K562 (cell line): ENCODE measurements around the gene TRIP6. TPM values are rescaled to one million over a fixed set of nuclear protein-coding genes. Genes with fewer than 3 reads are reported as not detected.

ENCODE experiments used
- E2F6 ChIP-seq, 2 experiments: IDR thresholded peaks; 2 replicates each; pipeline ENCODE4 v1.6.1; 2011; ENCODE audit warnings: borderline replicate concordance in 1 of 2, control low read depth in 1 of 2, low read depth in 1 of 2, low read length in 1 of 2, mild to moderate bottlenecking in 1 of 2, mixed read lengths in 1 of 2, moderate library complexity in 1 of 2; ENCODE audit not compliant: insufficient read depth in 1 of 2, insufficient read length in 1 of 2, poor library complexity in 1 of 2, severe bottlenecking in 1 of 2; ENCODE audit errors: extremely low read depth in 1 of 2
- EP400 ChIP-seq: fragments of 450-650 bp; IDR thresholded peaks from 2 replicates; pipeline ENCODE4 v1.6.1; 2017; ENCODE audit warnings: antibody characterized with exemption, mild to moderate bottlenecking, moderate library complexity
- ERF ChIP-seq: fragments of 450-650 bp; formaldehyde crosslinking; IDR thresholded peaks from 2 replicates; pipeline ENCODE4 v1.4.0; 2020; ENCODE audit warnings: mild to moderate bottlenecking, mixed read lengths
- FIP1L1 ChIP-seq: fragments of 200-400 bp; formaldehyde crosslinking; IDR thresholded peaks from 2 replicates; pipeline ENCODE4 v1.6.1; 2018; ENCODE audit warnings: mild to moderate bottlenecking, low read depth, low read length; ENCODE audit not compliant: poor library complexity, severe bottlenecking
- MIER1 ChIP-seq: fragments of 450-650 bp; IDR thresholded peaks from 2 replicates; pipeline ENCODE4 v1.6.1; 2016; ENCODE audit warnings: antibody characterized with exemption, mild to moderate bottlenecking, low read depth
- NKRF ChIP-seq: fragments of 450-650 bp; IDR thresholded peaks from 2 replicates; pipeline ENCODE4 v1.6.1; 2016; ENCODE audit warnings: borderline replicate concordance
- ZBTB7A ChIP-seq: IDR thresholded peaks from 2 replicates; pipeline ENCODE4 v1.6.1; 2011; ENCODE audit warnings: low read depth, mild to moderate bottlenecking, low read length, moderate library complexity, borderline replicate concordance; ENCODE audit not compliant: control insufficient read depth
- ZKSCAN8 ChIP-seq: fragments of 200-800 bp; sonication (Bioruptor generic); IDR thresholded peaks from 2 replicates; pipeline ENCODE4 v1.6.1; 2016; ENCODE audit warnings: missing genetic modification characterization, missing compliant biosample characterization
- ZNF174 ChIP-seq: fragments of 250-450 bp; sonication (Bioruptor Pico); IDR thresholded peaks from 2 replicates; pipeline ENCODE4 v1.4.0; 2020; ENCODE audit warnings: mild to moderate bottlenecking
- polyA plus RNA-seq, 8 experiments: library from polyadenylated mRNA; depleted of rRNA in 4 of 8; stranded (reverse) in 5 of 8; unstranded in 3 of 8; fragments of >200 nt; fragmentation: Nextera tagmentation in 2 of 8; fragmentation: Illumina TruSeq in 1 of 8; extraction: Ambion mirVana in 2 of 8; extraction: Trizol in 1 of 8; gene quantifications; 2 replicates each; pipeline versions ENCODE4 v1.2.1 to v1.2.3, GENCODE V29; 2011 to 2014; ENCODE audit warnings: inconsistent platforms in 1 of 8, missing spikeins in 1 of 8
- total RNA-seq, 7 experiments: library from RNA; depleted of rRNA in 6 of 7; stranded (reverse); fragments of >200 nt in 6 of 7; fragmentation: Illumina TruSeq in 2 of 7; extraction: Trizol in 2 of 7; gene quantifications; 2 replicates each; pipeline versions ENCODE4 v1.2.1 to v1.2.3, GENCODE V29; 2011 to 2021; ENCODE audit warnings: low replicate concordance in 1 of 7
- TF ChIP-seq, protein P1 (sequence below): fragments of 450-650 bp; formaldehyde crosslinking; IDR thresholded peaks from 2 replicates; pipeline ENCODE4 v1.4.0; 2020; ENCODE audit warnings: mild to moderate bottlenecking, moderate library complexity
- TF ChIP-seq, protein P2 (sequence below): fragments of 250-450 bp; sonication (Bioruptor Pico); IDR thresholded peaks from 2 replicates; pipeline ENCODE4 v1.9.0; 2021; ENCODE audit warnings: mild to moderate bottlenecking
- TF ChIP-seq, protein P3 (sequence below), 2 experiments: fragments of 200-800 bp in 1 of 2; sonication (Bioruptor generic) in 1 of 2; sonication (generic) in 1 of 2; formaldehyde crosslinking in 1 of 2; IDR thresholded peaks in 1 of 2; conservative IDR thresholded peaks in 1 of 2; 2 replicates each; pipeline versions ENCODE4 v1.5.0 to v1.6.1; 2016 to 2020; ENCODE audit warnings: missing compliant biosample characterization in 1 of 2, missing genetic modification characterization in 1 of 2, missing genetic modification reagents in 1 of 2
- TF ChIP-seq, protein P4 (sequence below), 3 experiments: fragments of 200-800 bp in 1 of 3; fragments of 250-450 bp in 1 of 3; fragments of 450-650 bp in 1 of 3; sonication (Bioruptor Pico) in 1 of 3; sonication (Bioruptor generic) in 1 of 3; formaldehyde crosslinking in 1 of 3; IDR thresholded peaks; 2 replicates each; pipeline versions ENCODE4 v1.6.1 to v1.8.0; 2016 to 2022; ENCODE audit warnings: mild to moderate bottlenecking in 2 of 3, missing genetic modification characterization in 2 of 3, missing compliant biosample characterization in 1 of 3, moderate library complexity in 1 of 3

The TRIP6 gene
- total and polyA plus RNA-seq, 9 of the 15 experiments (the other 6 are each of a cell fraction or from before 2014, with no cell fraction given) = 5.9 to 141 (median 54.0) TPM

DNA sequence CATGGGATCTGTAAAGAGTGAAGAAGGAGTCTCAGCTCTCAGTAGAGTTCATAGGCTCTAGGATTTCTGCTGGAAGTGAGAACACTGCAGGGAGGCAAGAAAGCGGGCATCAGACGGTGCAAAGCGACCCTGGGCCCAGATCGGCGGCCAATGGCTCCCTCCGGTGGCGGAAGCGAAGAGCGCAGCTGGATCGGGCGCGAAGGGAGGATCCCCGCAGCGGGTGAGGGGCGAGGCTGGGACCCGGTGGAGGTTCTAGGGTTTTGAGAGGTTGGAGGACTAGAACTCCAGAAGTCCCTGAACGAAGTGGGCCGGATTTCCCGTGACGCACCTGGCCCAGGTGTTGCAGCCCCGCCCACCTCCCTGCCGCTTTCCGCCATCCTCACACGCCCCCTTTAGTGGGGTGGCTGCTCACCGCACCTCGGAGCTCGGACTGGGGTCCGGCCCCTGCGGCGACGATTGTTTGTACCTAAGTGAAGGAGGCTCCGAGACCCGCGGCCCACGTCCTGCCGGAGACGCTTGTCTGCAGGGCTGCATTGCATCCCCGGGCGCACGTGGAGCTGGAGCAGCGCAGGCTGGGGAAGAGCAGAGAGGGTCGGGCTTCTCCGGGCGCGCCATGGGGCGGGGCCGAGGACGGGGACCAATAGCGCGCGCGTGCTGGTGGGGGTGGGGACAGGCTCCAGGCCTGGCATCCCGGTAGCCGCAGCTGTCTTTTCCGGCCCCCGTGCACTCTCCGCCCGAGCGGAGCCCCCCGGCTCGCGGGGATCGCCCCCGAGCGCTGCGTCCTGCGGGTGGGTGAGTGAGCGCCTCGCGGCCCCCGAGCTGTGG, 14.9 kb upstream of the TRIP6 start, which contains the start of gene SLC12A9 (continued):
- TF ChIP-seq, protein P1, sequence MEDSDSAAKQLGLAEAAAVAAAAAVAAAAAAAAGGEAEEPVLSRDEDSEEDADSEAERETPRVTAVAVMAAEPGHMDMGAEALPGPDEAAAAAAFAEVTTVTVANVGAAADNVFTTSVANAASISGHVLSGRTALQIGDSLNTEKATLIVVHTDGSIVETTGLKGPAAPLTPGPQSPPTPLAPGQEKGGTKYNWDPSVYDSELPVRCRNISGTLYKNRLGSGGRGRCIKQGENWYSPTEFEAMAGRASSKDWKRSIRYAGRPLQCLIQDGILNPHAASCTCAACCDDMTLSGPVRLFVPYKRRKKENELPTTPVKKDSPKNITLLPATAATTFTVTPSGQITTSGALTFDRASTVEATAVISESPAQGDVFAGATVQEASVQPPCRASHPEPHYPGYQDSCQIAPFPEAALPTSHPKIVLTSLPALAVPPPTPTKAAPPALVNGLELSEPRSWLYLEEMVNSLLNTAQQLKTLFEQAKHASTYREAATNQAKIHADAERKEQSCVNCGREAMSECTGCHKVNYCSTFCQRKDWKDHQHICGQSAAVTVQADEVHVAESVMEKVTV (CRISPR knock-in tag) = peak; percentile 95
- TF ChIP-seq MIER1 (no peak), ERF (peak; percentile 51; the same call in 1 of the 2 replicates), EP400 (peak; percentile 93), E2F6 (IDR thresholded peaks at IDR 0.05; ENCODE audit: borderline replicate concordance in 1 of 2, extremely low read depth in 1 of 2, insufficient read depth in 1 of 2, insufficient read length in 1 of 2, low read depth in 1 of 2, low read length in 1 of 2, poor library complexity in 1 of 2, severe bottlenecking in 1 of 2) (peak; percentile 73 to 82), NKRF (peak; percentile 100), ZBTB7A (peak; percentile 37), FIP1L1 (peak; percentile 72), ZNF174 (no peak), ZKSCAN8 (CRISPR knock-in tag) (no peak)
- TF ChIP-seq, protein P2, sequence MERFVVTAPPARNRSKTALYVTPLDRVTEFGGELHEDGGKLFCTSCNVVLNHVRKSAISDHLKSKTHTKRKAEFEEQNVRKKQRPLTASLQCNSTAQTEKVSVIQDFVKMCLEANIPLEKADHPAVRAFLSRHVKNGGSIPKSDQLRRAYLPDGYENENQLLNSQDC (CRISPR knock-in tag) = no peak
- TF ChIP-seq, protein P3, sequence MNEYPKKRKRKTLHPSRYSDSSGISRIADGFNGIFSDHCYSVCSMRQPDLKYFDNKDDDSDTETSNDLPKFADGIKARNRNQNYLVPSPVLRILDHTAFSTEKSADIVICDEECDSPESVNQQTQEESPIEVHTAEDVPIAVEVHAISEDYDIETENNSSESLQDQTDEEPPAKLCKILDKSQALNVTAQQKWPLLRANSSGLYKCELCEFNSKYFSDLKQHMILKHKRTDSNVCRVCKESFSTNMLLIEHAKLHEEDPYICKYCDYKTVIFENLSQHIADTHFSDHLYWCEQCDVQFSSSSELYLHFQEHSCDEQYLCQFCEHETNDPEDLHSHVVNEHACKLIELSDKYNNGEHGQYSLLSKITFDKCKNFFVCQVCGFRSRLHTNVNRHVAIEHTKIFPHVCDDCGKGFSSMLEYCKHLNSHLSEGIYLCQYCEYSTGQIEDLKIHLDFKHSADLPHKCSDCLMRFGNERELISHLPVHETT (CRISPR knock-in tag; conservative IDR thresholded peaks at IDR 0.05 in 1 of 2, IDR thresholded peaks at IDR 0.05 in 1 of 2) = peak in 1 of 2 experiments; percentile 55; a peak in 1 of 4 replicates
- TF ChIP-seq, protein P4, sequence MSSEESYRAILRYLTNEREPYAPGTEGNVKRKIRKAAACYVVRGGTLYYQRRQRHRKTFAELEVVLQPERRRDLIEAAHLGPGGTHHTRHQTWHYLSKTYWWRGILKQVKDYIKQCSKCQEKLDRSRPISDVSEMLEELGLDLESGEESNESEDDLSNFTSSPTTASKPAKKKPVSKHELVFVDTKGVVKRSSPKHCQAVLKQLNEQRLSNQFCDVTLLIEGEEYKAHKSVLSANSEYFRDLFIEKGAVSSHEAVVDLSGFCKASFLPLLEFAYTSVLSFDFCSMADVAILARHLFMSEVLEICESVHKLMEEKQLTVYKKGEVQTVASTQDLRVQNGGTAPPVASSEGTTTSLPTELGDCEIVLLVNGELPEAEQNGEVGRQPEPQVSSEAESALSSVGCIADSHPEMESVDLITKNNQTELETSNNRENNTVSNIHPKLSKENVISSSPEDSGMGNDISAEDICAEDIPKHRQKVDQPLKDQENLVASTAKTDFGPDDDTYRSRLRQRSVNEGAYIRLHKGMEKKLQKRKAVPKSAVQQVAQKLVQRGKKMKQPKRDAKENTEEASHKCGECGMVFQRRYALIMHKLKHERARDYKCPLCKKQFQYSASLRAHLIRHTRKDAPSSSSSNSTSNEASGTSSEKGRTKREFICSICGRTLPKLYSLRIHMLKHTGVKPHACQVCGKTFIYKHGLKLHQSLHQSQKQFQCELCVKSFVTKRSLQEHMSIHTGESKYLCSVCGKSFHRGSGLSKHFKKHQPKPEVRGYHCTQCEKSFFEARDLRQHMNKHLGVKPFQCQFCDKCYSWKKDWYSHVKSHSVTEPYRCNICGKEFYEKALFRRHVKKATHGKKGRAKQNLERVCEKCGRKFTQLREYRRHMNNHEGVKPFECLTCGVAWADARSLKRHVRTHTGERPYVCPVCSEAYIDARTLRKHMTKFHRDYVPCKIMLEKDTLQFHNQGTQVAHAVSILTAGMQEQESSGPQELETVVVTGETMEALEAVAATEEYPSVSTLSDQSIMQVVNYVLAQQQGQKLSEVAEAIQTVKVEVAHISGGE (CRISPR knock-in tag; IDR thresholded peaks at IDR 0.05) = no peak
